Embryonic facial prominence (tissue), 1 donor: ENCODE results near the gene KRT31.
"Not testable (repeated sequence)": the region's sequence is repeated elsewhere in the genome, so short reads cannot be mapped to it uniquely, and the experiment has no call there.

Experiments used
- DNase-seq: peaks from one replicate; pipeline ENCODE4 v3.0.0-alpha.2; 2016; ENCODE audit errors: extremely low spot score

The KRT31 gene

GRCh38 chr17:41417576-41418015 lies 20.2 kb upstream of the KRT31 start:
- DNase-seq, result no peak

- no peak for DNase-seq
Measured at GRCh38 chr17:41417127-41417526, 19.7 kb upstream of the KRT31 start.

GRCh38 chr17:41416479-41416878 lies 19.1 kb upstream of the KRT31 start:
- no peak for DNase-seq

- DNase-seq, result no peak
Measured at GRCh38 chr17:41415833-41416335, 18.5 kb upstream of the KRT31 start.

GRCh38 chr17:41415411-41415810 lies 18.0 kb upstream of the KRT31 start:
- no peak for DNase-seq

GRCh38 chr17:41413982-41414381 lies 16.6 kb upstream of the KRT31 start:
- DNase-seq, result no peak

GRCh38 chr17:41413353-41413957 lies 16.0 kb upstream of the KRT31 start:
- DNase-seq, result no peak

GRCh38 chr17:41411072-41411840 lies 13.8 kb upstream of the KRT31 start:
- DNase-seq, result no peak

GRCh38 chr17:41407226-41407625 lies 9.8 kb upstream of the KRT31 start:
- no peak for DNase-seq

- no peak for DNase-seq
Measured at GRCh38 chr17:41406205-41406604, 8.8 kb upstream of the KRT31 start.

- DNase-seq, result no peak
Measured at GRCh38 chr17:41404024-41404671, 6.7 kb upstream of the KRT31 start.

- DNase-seq, result no peak
Measured at GRCh38 chr17:41403404-41404023, 6.1 kb upstream of the KRT31 start.

GRCh38 chr17:41402161-41402560 lies 4.8 kb upstream of the KRT31 start:
- no peak for DNase-seq

- no peak for DNase-seq
Measured at GRCh38 chr17:41396340-41396739, 1.1 kb downstream of the KRT31 start.

GRCh38 chr17:41395611-41396010 lies 1.8 kb downstream of the KRT31 start:
- DNase-seq, result no peak

- DNase-seq, result not testable (repeated sequence)
Measured at GRCh38 chr17:41395044-41395443, 2.4 kb downstream of the KRT31 start.

- DNase-seq, result no peak
Measured at GRCh38 chr17:41394254-41394996, 3.0 kb downstream of the KRT31 start.

GRCh38 chr17:41393826-41394225 lies 3.6 kb downstream of the KRT31 start:
- DNase-seq, result no peak

GRCh38 chr17:41393294-41393693 lies 4.1 kb downstream of the KRT31 start:
- DNase-seq, result no peak

- no peak for DNase-seq
Measured at GRCh38 chr17:41392278-41392677, 5.1 kb downstream of the KRT31 start.

- no peak for DNase-seq
Measured at GRCh38 chr17:41391535-41391934, 5.9 kb downstream of the KRT31 start.
